ENCODE results near the gene KRT3.
A peak's percentile ranks its signal among the peaks of the same experiment; 100 is the strongest.
"Not testable (repeated sequence)": the region's sequence is repeated elsewhere in the genome, so short reads cannot be mapped to it uniquely, and the experiment has no call there.

The KRT3 gene

GRCh38 chr12:52756281-52756960 lies 39.5 kb downstream of the KRT3 start:
- DNase-seq = no peak

- DNase-seq = no peak
Observed at GRCh38 chr12:52755533-52755932, 40.4 kb downstream of the KRT3 start.

- no peak for DNase-seq
Observed at GRCh38 chr12:52754135-52754534, 41.8 kb downstream of the KRT3 start.

GRCh38 chr12:52753283-52753682 lies 42.6 kb downstream of the KRT3 start:
- no peak for DNase-seq

GRCh38 chr12:52752516-52752915 lies 43.4 kb downstream of the KRT3 start:
- no peak for DNase-seq

GRCh38 chr12:52751795-52752194 lies 44.1 kb downstream of the KRT3 start:
- DNase-seq = no peak

GRCh38 chr12:52750532-52750931 lies 45.4 kb downstream of the KRT3 start:
- not testable (repeated sequence) for DNase-seq

- DNase-seq = no peak
Observed at GRCh38 chr12:52749827-52750226, 46.1 kb downstream of the KRT3 start.

- DNase-seq = no peak
Observed at GRCh38 chr12:52748578-52748977, 47.3 kb downstream of the KRT3 start.

GRCh38 chr12:52745554-52745953 lies 50.4 kb downstream of the KRT3 start:
- no peak for DNase-seq

- DNase-seq = no peak
Observed at GRCh38 chr12:52744493-52745156, 51.3 kb downstream of the KRT3 start.

- no peak for DNase-seq
Observed at GRCh38 chr12:52742822-52743457, 53.0 kb downstream of the KRT3 start.

- no peak for DNase-seq
Observed at GRCh38 chr12:52742196-52742580, 53.7 kb downstream of the KRT3 start.

- DNase-seq = peak; percentile 56
Observed at GRCh38 chr12:52741375-52742195, 54.3 kb downstream of the KRT3 start.

- DNase-seq = no peak
Observed at GRCh38 chr12:52740584-52740983, 55.3 kb downstream of the KRT3 start.

GRCh38 chr12:52739963-52740362 lies 56.0 kb downstream of the KRT3 start:
- no peak for DNase-seq

Measured in activated CD8-positive, alpha-beta memory T cell treated with anti-CD3 and anti-CD28 coated beads, Interleukin-2, amount 50 U/mL, for 4 hours (primary cell).